Adrenal gland (tissue), 5 donors: ENCODE results near the gene C16orf54.

Experiments
- CTCF ChIP-seq, 6 experiments: fragments of 450-650 bp in 4 of 6; fragments of 200-600 bp in 2 of 6; sonication (generic) in 1 of 6; IDR thresholded peaks; 1 replicate in 5 of 6; 2 replicates in 1 of 6; pipeline versions ENCODE4 v1.5.1 to v1.8.0; 2016 to 2021; ENCODE audit warnings: antibody characterized with exemption in 6 of 6, mild to moderate bottlenecking in 2 of 6, moderate library complexity in 1 of 6
- POLR2A ChIP-seq, 2 donors: fragments of 450-650 bp; IDR thresholded peaks; one replicate each; pipeline ENCODE4 v1.6.1; 2017; ENCODE audit warnings: antibody characterized with exemption in 2 of 2, mild to moderate bottlenecking in 2 of 2, moderate library complexity in 1 of 2
- donor health status: DM: no; HTN: no; CAD: no.

GRCh38 chr16:29698484-29699323, 47.1 kb downstream of the C16orf54 start:
- TF ChIP-seq CTCF (IDR thresholded peaks at IDR 0.05) (no peak), POLR2A (IDR thresholded peaks at IDR 0.05) (no peak)
